H1 (cell line): ENCODE results near the gene RPL36A.

ENCODE experiments used
- BRCA1 ChIP-seq: IDR thresholded peaks from 2 replicates; pipeline ENCODE4 v1.6.1; 2012; ENCODE audit warnings: low read depth, low read length, improper control_type of control experiment
- CEBPB ChIP-seq: IDR thresholded peaks from 2 replicates; pipeline ENCODE4 v1.6.1; 2012; ENCODE audit warnings: low read depth, low read length
- EZH2 ChIP-seq: fragments of 200-600 bp; sonication (generic); IDR thresholded peaks from 2 replicates; pipeline ENCODE4 v1.7.1; 2012; ENCODE audit warnings: low read depth, mild to moderate bottlenecking, moderate library complexity, low read length, inconsistent platforms; ENCODE audit not compliant: severe bottlenecking
- GABPA ChIP-seq: IDR thresholded peaks from 2 replicates; pipeline ENCODE4 v1.6.1; 2011; ENCODE audit warnings: mild to moderate bottlenecking, low read length, moderate library complexity, borderline replicate concordance; ENCODE audit not compliant: insufficient read depth
- HDAC2 ChIP-seq, 2 experiments: fragments of 300-600 bp in 1 of 2; sonication (generic) in 1 of 2; IDR thresholded peaks; 2 replicates each; pipeline ENCODE4 v1.6.1; 2011 to 2012; ENCODE audit warnings: low read depth in 2 of 2, low read length in 2 of 2, mild to moderate bottlenecking in 2 of 2, moderate library complexity in 2 of 2, borderline replicate concordance in 1 of 2, inconsistent platforms in 1 of 2
- JUN ChIP-seq: IDR thresholded peaks from 2 replicates; pipeline ENCODE4 v1.6.1; 2011; ENCODE audit warnings: low read depth, mild to moderate bottlenecking, improper control_type of control experiment, low read length
- POLR2A ChIP-seq, 2 experiments: IDR thresholded peaks; 1 replicate in 1 of 2; 2 replicates in 1 of 2; pipeline ENCODE4 v1.6.1; 2011; ENCODE audit warnings: low read depth in 2 of 2, low read length in 2 of 2, mild to moderate bottlenecking in 2 of 2; ENCODE audit errors: control extremely low read depth in 1 of 2
- RAD21 ChIP-seq, 2 experiments: IDR thresholded peaks in 1 of 2; conservative IDR thresholded peaks in 1 of 2; 2 replicates each; pipeline ENCODE4 v1.6.1; 2011; ENCODE audit warnings: low read depth in 2 of 2, low read length in 2 of 2, improper control_type of control experiment in 1 of 2, inconsistent platforms in 1 of 2, mild to moderate bottlenecking in 1 of 2, moderate library complexity in 1 of 2
- RFX5 ChIP-seq: IDR thresholded peaks from 2 replicates; pipeline ENCODE4 v1.6.1; 2011; ENCODE audit warnings: low read depth, low read length, improper control_type of control experiment, borderline replicate concordance
- TAF1 ChIP-seq: IDR thresholded peaks from 2 replicates; pipeline ENCODE4 v1.6.1; 2011; ENCODE audit warnings: mild to moderate bottlenecking, low read depth, low read length
- TCF12 ChIP-seq: IDR thresholded peaks from 2 replicates; pipeline ENCODE4 v1.6.1; 2011; ENCODE audit warnings: low read depth, mild to moderate bottlenecking, low read length
- TF ChIP-seq, protein P1 (sequence below), 3 experiments: IDR thresholded peaks; 1 replicate in 2 of 3; 2 replicates in 1 of 3; pipeline versions ENCODE4 v1.5.1 to v1.6.1; 2011; ENCODE audit warnings: low read length in 3 of 3, mild to moderate bottlenecking in 3 of 3, inconsistent platforms in 2 of 3, low read depth in 1 of 3, moderate library complexity in 1 of 3; ENCODE audit not compliant: insufficient read depth in 1 of 3; ENCODE audit errors: control extremely low read depth in 1 of 3
- TF ChIP-seq, protein P2 (sequence below): IDR thresholded peaks from 2 replicates; pipeline ENCODE4 v1.6.1; 2011; ENCODE audit warnings: low read length, improper control_type of control experiment
- TF ChIP-seq, protein P3 (sequence below): IDR thresholded peaks from 2 replicates; pipeline ENCODE4 v1.6.1; 2012; ENCODE audit warnings: inconsistent platforms

DNA sequence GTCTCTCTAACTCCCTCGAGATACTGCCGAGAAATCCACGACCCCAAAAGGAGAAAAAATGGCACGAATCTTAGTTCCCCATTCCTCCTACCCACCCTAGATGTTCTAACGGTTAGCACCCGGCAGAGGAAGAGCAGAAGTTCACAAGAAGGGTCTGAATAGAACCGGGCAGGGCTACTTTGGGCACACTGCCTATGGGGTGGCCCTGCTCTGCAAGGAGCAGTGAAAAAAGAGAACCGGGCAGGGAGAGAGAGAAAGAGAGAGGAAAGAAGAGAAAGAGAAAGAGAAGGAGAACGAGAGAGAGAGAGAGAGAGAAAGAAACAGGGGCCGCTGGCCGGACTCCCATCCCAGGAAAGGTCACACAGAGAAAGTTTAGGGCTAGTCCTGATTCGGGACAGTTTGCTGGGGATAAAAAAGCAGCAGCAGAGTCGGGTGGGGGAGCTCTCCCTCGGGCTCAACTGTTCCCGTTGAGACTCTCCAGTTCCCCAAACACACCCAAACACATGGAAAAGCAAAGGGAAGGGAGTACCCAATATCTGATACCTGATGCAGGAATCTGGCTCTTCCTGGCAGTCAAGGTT is 16.4 kb downstream of the RPL36A start:
- TF ChIP-seq POLR2A (IDR thresholded peaks at IDR 0.05; ENCODE audit: control extremely low read depth in 1 of 2, low read depth in 2 of 2, low read length in 2 of 2), result no peak
- no peak for TF ChIP-seq RFX5
- TF ChIP-seq CEBPB, result no peak
- no peak for TF ChIP-seq RAD21 (IDR thresholded peaks at IDR 0.05 in 1 of 2, conservative IDR thresholded peaks at IDR 0.05 in 1 of 2; ENCODE audit: low read depth in 2 of 2, low read length in 2 of 2)
- TF ChIP-seq, protein P1, sequence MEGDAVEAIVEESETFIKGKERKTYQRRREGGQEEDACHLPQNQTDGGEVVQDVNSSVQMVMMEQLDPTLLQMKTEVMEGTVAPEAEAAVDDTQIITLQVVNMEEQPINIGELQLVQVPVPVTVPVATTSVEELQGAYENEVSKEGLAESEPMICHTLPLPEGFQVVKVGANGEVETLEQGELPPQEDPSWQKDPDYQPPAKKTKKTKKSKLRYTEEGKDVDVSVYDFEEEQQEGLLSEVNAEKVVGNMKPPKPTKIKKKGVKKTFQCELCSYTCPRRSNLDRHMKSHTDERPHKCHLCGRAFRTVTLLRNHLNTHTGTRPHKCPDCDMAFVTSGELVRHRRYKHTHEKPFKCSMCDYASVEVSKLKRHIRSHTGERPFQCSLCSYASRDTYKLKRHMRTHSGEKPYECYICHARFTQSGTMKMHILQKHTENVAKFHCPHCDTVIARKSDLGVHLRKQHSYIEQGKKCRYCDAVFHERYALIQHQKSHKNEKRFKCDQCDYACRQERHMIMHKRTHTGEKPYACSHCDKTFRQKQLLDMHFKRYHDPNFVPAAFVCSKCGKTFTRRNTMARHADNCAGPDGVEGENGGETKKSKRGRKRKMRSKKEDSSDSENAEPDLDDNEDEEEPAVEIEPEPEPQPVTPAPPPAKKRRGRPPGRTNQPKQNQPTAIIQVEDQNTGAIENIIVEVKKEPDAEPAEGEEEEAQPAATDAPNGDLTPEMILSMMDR (IDR thresholded peaks at IDR 0.05; ENCODE audit: control extremely low read depth in 1 of 3, insufficient read depth in 1 of 3, low read depth in 1 of 3, low read length in 3 of 3), result no peak
- no peak for TF ChIP-seq EZH2
- TF ChIP-seq, protein P2, sequence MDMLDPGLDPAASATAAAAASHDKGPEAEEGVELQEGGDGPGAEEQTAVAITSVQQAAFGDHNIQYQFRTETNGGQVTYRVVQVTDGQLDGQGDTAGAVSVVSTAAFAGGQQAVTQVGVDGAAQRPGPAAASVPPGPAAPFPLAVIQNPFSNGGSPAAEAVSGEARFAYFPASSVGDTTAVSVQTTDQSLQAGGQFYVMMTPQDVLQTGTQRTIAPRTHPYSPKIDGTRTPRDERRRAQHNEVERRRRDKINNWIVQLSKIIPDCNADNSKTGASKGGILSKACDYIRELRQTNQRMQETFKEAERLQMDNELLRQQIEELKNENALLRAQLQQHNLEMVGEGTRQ, result no peak
- TF ChIP-seq GABPA, result no peak
- no peak for TF ChIP-seq JUN
- TF ChIP-seq, protein P3, sequence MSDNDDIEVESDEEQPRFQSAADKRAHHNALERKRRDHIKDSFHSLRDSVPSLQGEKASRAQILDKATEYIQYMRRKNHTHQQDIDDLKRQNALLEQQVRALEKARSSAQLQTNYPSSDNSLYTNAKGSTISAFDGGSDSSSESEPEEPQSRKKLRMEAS, result no peak
- no peak for TF ChIP-seq TCF12
- no peak for TF ChIP-seq TAF1
- TF ChIP-seq HDAC2 (IDR thresholded peaks at IDR 0.05; ENCODE audit: borderline replicate concordance in 1 of 2, low read depth in 2 of 2, low read length in 2 of 2), result no peak
- no peak for TF ChIP-seq BRCA1
